CD1c-positive myeloid dendritic cell (primary cell): Measurements from ENCODE around the gene OSBPL10.

Source experiments
- DNase-seq: peaks from one replicate; pipeline ENCODE4 v3.0.0-alpha.2; 2016; ENCODE audit errors: extremely low spot score

OSBPL10 gene

GRCh38 chr3:31858439-31858838, 122.6 kb downstream of the OSBPL10 start:
- no peak for DNase-seq

GRCh38 chr3:31853580-31853979, 127.5 kb downstream of the OSBPL10 start:
- no peak for DNase-seq

GRCh38 chr3:31851278-31851677, 129.8 kb downstream of the OSBPL10 start:
- no peak for DNase-seq

GRCh38 chr3:31848911-31849310, 132.2 kb downstream of the OSBPL10 start:
- DNase-seq, result no peak

- no peak for DNase-seq
These were observed 132.8 kb downstream of the OSBPL10 start for GRCh38 chr3:31848163-31848818.

- no peak for DNase-seq
These were observed 133.3 kb downstream of the OSBPL10 start for GRCh38 chr3:31847760-31848159.

GRCh38 chr3:31841515-31841914, 139.5 kb downstream of the OSBPL10 start:
- DNase-seq, result no peak

GRCh38 chr3:31840252-31840651, 140.8 kb downstream of the OSBPL10 start:
- DNase-seq, result no peak

GRCh38 chr3:31839144-31839917, 141.7 kb downstream of the OSBPL10 start:
- no peak for DNase-seq

- no peak for DNase-seq
These were observed 144.7 kb downstream of the OSBPL10 start for GRCh38 chr3:31836131-31837075.

- no peak for DNase-seq
These were observed 147.5 kb downstream of the OSBPL10 start for GRCh38 chr3:31833391-31834190.

- DNase-seq, result no peak
These were observed 148.5 kb downstream of the OSBPL10 start for GRCh38 chr3:31832551-31832950.

GRCh38 chr3:31831591-31831990, 149.5 kb downstream of the OSBPL10 start:
- no peak for DNase-seq

GRCh38 chr3:31829826-31830426, 151.1 kb downstream of the OSBPL10 start:
- no peak for DNase-seq

GRCh38 chr3:31829010-31829409, 152.1 kb downstream of the OSBPL10 start:
- no peak for DNase-seq

GRCh38 chr3:31828007-31828406, 153.1 kb downstream of the OSBPL10 start:
- no peak for DNase-seq

GRCh38 chr3:31823184-31823583, 157.9 kb downstream of the OSBPL10 start:
- no peak for DNase-seq

- DNase-seq, result no peak
These were observed 159.9 kb downstream of the OSBPL10 start for GRCh38 chr3:31821118-31821517.

GRCh38 chr3:31819441-31819840, 161.6 kb downstream of the OSBPL10 start:
- no peak for DNase-seq

- no peak for DNase-seq
These were observed 163.6 kb downstream of the OSBPL10 start for GRCh38 chr3:31817411-31817966.
